OCI-M2 (cell line): Measurements from ENCODE around the gene PPIE.

Source experiments
- DNase-seq: peaks from one replicate; lab custom pipeline; 2025; ENCODE audit not compliant: unreplicated experiment; lab: John Stamatoyannopoulos, UW

The PPIE gene

GRCh38 chr1:39738622-39739366 lies at the start of gene PPIE:
PPIE (plus strand) TSS chr1:39738882; CDS start chr1:39738901, 19 bp downstream.
- peak; percentile 15 for DNase-seq

- no peak for DNase-seq
Measured at GRCh38 chr1:39689214-39689613, 49.5 kb upstream of the PPIE start.

GRCh38 chr1:39689635-39690034 lies 49.0 kb upstream of the PPIE start:
- no peak for DNase-seq

- DNase-seq, result no peak
Measured at GRCh38 chr1:39690225-39690624, 48.5 kb upstream of the PPIE start.

DNA sequence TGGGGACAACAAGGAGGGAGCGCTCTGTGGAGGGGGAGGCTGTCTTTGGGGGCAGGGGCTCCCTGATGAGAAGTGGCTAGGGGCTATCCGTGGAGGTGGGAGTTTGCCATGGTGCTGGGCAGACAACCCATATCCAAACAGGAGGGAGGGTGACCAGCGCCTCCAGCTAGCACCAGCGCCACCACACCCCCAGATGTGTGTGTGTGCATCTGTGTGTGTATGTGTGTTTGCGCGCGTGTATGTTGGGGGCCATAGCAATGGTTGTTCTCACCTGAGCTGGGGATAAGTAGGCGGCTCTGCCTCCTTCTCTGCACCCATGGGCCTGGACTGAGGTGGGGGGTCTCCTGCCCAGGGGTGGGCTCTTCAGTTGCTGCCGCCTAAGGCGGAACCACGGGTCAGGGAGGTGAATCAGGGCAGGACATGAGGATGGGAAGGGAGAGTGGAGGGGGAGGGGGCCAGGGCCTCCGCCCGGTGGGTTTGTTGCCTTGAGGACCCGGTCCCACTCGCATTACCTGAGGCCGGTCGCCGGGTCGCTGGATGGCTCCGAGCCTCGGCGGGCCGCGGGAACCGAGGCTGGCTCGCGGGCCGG lies 47.8 kb upstream of the PPIE start:
- no peak for DNase-seq

GRCh38 chr1:39691383-39692151 lies 47.1 kb upstream of the PPIE start, which contains the start of gene HPCAL4:
HPCAL4 (minus strand) TSS chr1:39691433; CDS start chr1:39684603, 6,830 bp downstream.
- DNase-seq, result peak; percentile 21

GRCh38 chr1:39692152-39693074 lies 46.3 kb upstream of the PPIE start:
- no peak for DNase-seq

DNA sequence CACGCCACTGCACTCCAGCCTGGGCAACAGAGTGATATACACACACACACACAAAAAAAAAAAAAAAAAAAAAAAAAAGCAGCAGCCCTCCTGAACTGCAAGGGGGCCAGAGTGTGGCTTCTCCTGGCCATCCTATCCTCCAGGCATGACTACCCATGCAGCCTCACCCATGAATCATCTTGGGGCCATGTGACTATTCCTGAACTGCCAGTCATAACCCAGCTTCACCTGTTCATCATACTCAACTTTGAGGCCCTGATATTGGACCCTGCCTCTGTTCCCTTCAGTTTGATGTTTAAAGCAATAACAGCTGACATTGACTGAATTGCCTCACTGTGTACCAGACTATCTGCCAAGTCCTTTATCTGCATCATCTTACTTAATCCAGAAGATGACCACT lies 44.7 kb upstream of the PPIE start:
- DNase-seq, result no peak

GRCh38 chr1:39695016-39695415 lies 43.7 kb upstream of the PPIE start:
- no peak for DNase-seq

DNA sequence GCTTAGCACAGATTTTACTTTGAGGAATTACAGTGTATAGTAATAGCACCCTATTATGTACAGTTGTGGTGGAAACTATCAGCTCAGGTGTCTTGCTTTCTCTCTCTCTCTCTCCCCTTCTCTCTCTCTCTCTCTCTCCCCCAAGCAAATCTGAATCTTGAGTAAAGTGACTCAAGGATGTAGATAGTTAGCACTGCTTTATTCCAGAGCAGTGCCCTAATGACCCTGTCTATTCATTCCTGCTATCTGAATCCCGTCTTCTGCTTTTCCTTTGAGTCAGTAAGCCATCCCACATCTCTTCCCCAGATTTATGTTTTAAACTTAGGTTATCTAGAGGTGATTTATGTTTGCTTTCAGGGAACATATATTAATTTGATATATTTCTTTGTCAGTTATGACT lies 42.2 kb upstream of the PPIE start:
- DNase-seq, result no peak

DNA sequence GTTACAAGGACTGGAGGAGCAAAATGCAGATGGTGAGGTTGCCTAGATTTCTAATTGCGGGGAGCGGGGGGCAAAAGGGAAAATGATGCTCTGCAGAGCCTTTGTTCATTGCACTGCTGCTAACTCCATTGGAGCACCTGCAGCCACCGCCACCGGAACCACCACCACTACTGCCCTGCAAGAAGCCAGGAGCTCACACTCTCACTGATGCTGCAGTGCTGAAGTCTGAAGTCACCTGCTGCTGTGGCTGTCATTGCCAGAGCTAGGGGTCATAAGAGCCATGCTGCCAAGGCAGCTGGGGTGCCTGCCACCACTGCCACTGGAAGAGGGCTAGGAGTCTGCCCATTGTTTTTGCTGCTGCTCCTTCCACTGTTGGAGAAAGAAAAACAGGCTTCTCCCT lies 40.1 kb upstream of the PPIE start:
- DNase-seq, result no peak

- DNase-seq, result no peak
Measured at GRCh38 chr1:39699419-39699818, 39.3 kb upstream of the PPIE start.

- no peak for DNase-seq
Measured at GRCh38 chr1:39700348-39700747, 38.3 kb upstream of the PPIE start.

DNA sequence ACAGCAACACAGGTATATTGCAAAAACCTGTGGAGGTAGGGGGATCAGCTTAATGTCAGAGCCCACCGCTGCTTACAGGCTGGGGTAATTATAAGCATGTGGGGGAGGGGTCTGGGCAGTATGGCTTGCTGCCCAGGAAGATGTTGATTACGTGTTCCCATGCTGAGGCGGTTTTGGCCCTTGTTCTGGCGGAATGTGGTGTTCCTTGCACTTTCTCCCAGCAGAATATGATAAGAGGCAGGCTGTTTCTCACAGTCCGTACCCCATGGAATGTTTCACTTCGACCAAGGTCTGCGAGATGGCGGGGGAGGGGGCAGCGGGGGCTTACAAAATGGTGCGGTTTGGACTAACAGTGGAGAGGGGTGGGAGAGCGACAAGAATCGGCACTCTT lies 37.6 kb upstream of the PPIE start:
- DNase-seq, result no peak

DNA sequence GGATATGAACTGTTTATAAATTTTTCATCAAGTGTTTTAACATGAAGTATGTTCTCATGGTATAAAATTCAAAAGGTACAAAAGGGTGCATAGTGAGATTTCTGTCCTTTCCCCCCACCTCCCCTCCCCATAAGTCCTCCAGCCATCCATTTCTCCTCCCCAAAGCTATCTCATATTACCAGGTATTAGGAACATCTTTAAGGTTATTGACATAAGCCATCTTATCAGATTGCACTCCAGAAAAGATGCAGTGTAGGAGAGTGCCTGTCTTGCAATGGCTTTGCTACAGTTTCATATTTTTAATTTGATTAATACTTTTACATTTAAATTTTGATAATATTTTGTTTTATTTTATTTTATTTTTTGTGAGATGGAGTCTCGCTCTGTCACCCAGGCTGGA lies 33.9 kb upstream of the PPIE start:
- no peak for DNase-seq

DNA sequence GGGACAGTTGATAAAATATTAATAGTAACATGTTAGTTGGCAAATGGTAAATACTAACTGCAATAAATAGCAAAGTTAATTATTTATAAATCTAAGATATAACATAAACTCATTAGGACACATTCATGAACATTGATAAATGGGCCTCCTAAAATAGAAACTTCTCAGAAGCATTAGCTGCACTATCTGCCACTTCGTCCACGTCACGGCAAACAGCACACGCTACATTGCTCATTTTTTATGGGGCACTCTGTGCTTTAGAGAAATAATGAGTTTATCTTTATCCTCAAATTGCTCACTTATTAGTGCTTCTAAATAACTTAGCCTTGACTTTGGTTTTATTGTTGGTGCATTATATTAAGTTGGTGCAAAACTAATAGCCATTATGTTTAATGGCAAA lies 31.2 kb upstream of the PPIE start:
- DNase-seq, result no peak

DNA sequence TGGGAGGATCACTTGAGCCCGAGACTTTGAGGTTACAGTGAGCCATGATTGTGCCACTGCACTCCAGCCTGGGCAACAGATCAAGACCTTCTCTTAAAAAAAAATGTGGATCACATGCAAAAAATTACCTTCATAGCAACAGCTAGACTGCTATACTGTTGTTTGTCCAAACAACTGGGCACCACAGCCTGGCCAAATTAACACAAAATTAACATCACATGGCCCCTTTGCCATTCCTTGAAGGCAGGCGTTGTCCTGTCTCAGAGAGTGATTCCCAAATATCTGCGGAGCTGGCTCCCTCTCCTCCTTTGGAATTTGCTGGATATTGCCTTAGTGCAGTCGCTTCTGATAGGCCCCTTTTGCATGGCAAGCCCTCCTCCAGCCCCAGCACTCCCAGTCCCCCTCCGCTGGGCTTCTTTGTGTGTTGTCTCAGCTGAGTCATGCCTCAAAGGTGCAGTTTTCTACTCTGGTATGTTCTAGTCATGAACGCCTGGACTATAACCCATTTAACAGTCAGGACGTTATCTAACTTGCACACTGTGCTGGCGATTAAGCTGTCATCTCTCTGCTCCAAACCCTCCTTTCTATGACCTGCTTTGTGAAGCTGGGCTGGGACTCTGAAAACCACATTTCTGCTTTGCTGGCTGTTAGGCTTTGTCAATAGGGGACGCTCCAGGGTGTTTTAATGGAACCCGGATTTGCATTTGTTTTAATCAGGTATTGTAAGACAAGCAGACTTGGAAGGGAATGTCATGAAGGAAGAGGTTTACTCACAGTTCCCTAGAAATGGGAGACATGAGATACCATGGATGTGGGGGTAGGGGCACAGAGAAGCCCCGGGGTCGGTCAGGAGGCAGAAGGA lies 27.3 kb upstream of the PPIE start:
- DNase-seq, result peak; percentile 25

DNA sequence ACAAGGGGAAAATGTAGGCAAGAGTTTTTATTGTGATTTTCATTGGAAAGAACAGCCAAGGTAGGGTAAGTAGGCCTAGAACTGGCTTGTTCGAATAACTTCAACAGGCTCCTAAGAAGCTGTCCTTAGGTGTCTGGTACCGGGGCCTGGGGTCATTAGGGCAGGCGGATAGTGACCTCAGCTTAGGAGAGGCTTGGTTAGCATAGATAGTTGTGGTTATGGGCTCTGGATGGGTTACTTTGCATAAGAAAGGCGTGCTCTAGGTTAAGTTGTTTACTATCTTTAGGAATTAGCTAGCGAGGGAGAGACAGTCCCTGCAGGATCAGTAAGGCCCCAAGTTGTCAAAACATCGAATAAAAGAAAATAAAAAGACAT lies 26.7 kb upstream of the PPIE start:
- no peak for DNase-seq

DNA sequence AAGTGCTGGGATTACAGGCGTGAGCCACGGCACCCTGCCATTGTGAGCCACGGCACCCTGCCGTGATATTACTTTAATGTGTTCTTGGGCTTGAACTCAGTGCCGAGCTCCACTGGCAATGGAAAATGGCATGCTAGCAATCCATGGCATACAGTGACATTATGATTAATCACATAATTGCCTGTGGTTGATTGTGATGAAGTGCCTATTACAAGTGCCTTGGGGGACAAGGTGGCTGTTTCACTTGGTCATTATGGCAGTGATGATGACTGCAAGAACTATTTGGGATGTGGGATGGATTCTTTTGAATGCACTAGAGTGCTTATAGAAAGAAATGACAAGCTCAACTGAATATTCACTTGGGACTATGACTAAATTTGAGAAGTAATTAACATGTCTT lies 25.1 kb upstream of the PPIE start:
- no peak for DNase-seq

- no peak for DNase-seq
Measured at GRCh38 chr1:39717809-39718208, 20.9 kb upstream of the PPIE start.
